Hematopoietic multipotent progenitor cell treated with erythropoietin and hydrocortisone succinate and interleukin-3 and kit ligand, for 8 days (in vitro differentiated cells): Measurements from ENCODE around the gene PARP6.

ENCODE experiments used
- DNase-seq: peaks from one replicate; pipeline ENCODE4 v3.0.0-alpha.2; 2015

Gene PARP6

DNA sequence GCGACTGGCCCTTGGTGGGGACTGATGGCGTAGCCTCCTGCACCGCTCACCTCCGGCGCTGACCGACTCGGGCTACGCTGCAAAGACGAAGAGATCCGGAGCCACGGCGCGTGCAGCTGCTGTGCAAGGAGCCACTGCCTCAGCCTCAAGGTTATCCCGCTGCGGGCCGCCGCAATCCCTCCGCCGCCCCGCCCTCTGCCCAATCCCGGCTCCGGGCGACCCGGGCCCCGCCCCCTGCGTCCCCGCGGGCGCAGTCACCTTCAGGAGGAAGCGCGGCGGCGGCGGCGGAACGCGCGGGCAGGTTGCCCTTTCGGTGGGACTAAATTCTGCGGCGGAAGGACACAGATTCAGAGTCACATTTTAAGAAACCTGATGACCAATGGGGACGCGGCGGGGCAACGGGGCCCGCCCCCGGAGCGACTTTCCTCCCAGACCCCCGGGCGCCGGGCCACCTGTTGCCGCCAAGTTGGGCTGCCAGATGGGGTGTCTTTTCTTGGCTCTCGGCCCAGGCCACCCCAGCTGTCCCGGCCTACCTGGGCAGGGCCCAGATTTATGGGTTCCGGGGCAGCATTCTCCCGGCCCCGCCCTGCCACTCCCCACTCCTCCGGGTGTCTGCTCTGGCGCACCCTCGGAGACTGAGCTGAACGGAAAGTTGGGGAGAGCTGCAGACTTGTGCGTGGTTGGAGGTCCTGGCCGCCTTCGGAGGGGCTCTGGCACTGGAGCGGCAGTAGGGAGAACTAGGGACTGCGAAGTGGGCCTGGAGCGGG, 41.1 kb downstream of the PARP6 start, which contains the start of gene PKM:
PKM (minus strand) TSS at position 125 of the 767 bp plus-strand sequence. CDS start 12,093 bp downstream, outside the sequence.
- DNase-seq: peak; percentile 74

DNA sequence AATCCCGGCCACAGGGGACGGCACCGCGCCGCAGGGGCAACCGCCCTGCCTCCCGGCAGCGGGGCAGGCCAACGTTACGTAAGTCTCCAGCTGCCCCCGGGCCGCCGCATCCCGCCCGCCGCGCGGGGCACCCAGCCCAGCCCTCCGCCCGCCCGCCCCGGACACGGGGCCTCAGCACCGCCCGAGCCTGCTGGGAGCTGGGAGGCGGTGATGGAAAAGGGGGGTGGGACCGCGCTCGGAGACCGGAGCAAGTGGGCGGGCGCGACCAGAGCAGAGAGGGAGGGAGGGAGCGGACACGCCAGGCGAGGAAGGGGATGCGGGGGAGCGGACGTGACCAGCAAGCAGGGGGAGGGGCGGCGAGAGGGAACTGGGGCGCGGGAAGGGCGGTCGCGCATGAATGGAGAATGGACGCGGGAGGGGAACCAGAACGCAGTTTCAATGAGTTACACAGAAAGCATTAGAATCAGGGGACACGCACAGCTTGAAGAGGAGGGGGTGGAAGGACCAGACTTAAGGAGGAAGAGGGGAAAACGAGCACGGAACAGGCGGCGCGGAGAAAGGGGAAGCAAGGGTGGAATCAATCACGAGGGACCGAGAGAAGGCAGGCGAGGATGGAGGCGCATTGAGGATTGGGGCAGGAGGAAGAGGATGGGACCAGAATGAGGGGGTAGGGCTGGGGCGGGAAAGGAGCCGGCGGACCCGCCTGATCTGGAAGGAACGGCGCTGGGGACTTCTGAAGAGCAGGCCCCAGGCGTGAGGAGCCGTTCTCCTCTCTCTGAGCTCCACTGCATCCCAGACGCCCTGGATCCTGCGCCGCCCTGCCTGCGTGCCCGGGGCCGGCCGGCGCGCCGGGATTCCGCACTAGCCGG, 41.9 kb downstream of the PARP6 start:
- DNase-seq: peak; percentile 24

DNA sequence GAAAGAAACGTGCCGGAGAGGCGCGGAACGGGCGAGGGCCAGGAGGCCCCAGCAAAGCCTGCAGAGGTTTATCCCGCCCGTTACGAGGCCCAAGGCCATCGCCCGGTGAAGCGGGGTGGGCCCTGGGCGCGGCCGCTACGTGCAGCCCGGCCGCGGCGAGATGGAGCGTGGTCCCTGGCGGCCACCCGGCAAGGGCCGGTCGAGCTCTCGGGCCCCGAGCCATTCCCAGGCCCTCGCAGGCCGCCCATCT, 42.5 kb downstream of the PARP6 start:
- DNase-seq: no peak

DNA sequence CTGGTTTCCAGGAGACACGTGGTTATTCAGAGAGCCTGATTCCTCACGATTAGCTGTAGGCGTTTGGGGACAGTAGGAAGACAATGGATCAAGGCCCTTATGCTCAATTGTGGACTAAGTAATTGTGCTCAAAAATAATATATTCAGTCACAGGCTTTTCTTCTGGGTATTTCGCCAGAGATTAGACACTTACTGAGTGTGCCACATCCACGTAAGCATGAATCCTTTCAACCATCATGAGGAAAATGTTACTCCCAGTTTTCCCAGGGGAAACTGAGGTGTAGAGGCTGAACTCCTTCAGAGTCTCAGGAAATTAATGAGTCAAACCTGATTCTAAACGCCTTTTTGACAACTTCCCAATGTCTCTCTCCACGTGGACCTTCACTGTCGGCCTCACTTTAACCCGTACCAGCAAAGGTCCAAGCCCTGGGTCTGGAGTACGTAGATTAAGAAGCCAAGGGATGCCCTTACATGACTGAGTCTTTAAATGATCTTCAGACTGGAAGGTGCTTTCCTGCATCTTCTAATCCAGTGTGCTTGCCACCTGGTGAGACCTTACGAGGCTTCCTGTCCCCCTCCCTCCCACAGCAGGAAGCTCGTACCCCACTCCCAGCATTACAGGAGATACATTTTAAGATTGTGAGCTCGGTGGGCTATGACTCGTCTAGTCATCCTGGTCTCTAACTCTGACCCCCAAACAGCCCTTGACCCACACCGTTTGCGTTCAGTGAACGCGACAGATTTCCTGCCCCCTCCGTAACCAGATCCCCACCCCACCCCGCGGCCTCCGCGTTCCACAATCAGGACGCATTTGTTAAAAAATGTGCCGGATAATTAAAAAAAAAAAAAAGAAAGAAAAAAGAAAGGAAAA, 43.0 kb downstream of the PARP6 start:
- no peak for DNase-seq

DNA sequence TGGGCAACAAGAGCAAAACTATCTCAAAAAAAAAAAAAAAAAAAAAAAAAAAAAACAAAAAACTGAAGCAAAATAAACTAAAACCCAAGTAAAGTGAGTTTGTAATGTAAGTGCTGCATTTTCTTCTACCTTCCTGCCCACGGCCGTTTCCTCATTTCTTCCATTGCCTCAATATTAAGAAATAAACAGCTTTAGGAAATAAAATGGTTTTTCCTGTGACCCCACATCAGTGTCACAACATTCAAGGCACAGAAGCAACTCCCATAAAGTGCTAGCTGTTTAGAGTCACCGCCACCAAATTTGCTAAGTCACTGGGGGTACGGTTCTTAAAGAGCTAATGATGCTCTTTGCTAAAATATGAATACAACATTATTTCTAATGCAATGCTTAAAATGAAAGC, 44.6 kb downstream of the PARP6 start:
- peak; percentile 35 for DNase-seq

DNA sequence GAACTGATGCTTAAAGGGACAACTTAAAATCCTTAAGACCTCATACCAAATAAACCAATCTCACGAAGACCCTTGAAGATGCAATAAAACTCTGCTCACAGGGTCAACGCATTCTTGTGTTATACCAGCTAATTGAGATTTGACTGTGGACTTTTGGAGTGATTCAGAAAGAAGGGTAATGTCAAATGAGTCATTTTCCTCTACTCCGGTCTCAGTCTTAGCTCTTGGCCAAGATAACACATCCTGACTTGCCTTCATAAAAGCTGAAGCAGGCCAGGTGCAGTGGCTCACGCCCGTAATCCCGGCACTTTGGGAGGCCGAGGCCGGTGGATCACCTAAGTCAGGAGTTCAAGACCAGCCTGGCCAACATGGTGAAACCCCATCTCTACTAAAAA, 45.2 kb downstream of the PARP6 start:
- no peak for DNase-seq

DNA sequence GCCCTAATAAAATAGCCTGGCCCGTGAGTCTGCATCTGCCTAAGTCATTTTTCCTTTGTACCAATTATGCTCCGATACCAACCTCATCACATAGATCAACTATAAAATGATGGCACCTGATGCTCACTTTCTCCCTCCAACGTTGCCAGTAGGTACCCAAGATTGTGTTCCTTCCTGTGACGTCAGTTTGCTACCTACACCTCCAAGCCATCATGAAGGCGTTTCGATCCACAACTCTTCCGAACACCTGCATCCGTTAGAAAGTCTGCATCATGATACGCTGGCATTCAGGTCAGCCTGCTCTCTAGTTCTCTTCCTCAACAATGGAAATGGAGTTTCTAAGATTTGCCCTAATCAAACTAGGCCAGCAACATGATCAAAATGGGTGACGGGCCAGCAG, 49.1 kb downstream of the PARP6 start:
- DNase-seq: no peak

DNA sequence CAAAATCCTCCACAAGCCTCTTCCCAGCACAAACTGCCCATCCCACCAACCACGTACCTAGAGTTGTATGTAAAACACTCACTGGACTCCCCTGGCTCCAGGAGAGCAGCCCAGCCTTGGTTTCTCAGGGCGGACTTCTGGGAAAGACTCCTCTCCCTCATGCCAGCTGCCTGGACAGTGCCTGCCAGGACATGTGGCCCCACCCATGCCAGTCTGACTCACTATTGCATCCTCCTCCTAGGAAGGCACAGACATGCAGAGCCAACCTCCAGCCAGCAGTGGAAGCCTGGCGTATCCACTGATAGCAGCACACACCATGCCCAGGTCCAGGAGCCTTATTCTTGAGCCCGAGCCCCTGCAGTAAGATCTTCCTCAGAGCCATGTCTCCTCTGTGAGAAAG, 50.0 kb downstream of the PARP6 start:
- DNase-seq: no peak

DNA sequence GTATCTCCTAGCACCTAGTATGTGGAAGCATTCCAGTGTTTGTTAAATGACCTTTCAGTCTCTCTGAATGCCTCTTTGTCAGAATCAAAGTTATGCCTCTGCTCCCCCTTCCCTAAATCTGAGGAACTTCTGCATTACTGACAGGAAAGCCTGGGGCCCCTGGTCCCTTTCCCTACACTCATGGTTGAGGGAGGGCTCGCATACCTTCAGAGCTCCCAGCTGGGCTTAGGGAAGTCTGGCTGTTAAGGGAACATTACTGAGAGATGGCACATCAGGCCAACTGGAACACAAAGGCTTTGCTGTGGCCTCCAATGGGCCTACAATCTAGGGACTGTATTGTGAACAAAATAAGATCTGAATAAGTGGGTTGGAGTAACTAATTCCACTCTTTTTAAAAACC, 51.7 kb downstream of the PARP6 start:
- DNase-seq: no peak

DNA sequence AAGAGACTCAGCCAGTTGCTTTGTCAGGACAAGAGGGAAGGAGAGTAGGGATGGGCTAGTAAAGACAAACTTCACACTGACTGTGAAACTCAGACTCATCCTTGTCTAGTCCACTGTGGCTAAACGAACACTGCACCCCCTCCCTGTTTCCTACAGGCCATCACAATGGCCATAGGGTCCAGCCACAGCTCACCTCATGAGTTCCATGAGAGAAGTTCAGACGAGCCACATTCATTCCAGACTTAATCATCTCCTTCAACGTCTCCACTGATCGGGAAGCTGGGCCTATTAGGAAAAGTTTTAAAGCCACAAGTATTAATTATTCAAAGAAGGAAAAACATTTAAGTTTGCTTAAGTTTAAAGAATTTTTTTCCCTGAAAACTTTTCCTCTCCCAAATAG, 55.1 kb downstream of the PARP6 start:
- DNase-seq: no peak

DNA sequence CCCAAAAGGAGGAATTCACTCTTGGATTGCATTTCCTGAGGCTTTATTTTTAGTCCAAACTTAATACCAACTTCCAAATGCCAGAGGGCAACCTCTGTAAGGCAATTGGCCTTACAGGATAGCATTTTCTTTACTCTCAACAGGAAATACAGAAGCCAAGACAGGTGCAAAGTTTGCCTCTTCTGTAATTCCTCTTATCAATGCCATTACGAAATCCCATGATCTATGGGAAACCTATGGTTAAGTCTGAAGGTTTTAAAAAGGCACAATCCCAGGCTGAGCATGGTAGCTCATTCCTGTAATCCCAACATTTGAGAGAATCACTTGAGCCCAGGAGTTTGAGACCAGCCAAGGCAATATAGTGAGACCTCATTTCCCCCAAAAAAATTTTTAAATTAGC, 56.3 kb downstream of the PARP6 start:
- no peak for DNase-seq

DNA sequence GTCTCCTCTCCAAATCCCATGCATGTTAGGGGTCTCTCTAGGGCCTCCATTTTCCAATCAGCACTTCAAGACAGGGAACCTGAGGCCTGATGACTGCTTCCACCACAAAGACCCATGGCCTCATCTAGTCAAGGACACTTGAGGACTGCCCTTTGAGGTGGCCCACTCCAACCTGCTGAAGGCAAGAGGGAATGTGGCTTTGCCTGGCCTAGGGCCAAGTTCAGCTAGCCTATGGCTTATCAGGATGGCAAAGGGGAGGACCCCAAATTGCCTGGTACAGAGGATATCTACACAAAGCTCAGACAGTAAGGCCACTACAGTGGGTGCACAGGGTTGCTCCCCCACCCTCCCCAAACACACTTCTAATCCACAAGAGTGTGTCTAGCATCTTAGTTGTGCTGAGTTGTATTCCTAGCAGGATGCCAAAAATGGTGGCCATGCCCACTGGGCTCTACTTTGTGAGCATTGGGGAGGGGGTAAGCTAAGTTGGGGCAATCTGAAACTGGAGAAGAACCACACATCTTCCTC, 64.7 kb downstream of the PARP6 start:
- DNase-seq: peak; percentile 38

DNA sequence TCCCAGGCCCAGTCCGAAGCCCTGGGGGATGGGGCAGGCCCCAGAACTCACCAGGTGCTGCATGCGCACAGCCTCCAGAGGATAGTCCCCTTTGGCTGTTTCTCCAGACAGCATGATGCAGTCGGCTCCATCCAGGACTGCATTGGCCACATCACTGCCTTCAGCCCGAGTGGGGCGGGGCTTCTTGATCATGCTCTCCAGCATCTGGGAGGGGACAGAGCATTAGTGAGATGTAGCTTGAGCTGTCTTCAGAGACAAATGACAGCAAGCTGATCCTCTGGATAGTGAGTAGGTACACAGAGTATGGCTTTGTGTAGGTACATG, 65.7 kb downstream of the PARP6 start:
- no peak for DNase-seq

DNA sequence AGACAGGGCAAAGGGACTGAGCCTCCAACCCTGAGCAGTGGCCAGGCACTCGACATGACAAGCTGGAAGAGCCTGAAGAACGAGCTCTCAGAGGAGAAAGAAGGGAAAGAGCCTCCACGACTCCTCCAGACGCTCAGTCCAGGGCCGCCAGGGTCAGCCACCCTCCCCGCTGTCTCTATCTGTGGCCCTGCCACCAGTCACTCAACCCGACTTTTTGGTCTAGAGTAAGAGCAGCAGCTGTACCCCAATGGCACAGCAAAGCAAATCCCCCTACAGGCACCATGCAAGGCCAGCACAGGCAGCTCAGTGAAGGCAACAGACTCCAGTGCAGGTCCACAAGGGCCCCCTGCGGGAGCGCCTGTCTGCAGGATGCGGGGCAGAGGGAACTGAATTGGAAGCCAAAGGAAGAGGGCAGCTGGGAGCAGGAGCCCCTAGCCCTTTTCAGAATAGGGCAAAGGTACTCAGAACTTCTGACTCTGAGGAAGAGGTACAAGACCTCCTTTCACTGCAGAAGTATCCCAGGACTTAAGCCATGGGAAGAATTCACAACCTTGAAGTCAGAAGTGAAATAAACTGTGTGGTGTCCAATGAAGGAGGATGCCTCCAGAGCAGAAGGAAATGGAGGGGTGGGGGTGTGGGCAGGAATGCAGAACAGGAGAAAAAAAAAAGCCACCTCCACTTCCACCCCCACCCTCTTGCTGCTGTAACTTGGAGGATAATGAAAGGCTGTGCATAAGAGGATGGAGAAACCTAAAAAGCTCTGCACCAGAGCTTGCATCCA, 66.3 kb downstream of the PARP6 start:
- no peak for DNase-seq

DNA sequence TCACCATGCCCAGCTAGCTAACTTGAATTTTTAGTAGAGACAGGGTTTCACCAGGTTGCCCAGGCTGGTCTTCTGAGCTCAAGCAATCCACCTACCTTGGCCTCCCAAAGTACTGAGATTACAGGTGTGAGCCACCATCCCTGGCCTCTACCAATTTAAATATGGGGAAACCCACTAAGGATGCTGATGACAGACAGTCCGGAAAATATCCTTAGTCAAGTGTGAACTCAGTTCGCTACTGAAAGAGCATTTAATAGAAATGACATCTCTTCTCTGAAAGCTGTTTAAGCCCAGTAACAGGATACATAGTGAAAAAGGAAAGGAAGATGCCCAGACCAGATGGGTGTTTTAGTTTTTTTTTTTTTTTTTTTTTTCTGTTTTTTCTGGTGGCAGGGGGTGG, 67.1 kb downstream of the PARP6 start:
- DNase-seq: no peak

DNA sequence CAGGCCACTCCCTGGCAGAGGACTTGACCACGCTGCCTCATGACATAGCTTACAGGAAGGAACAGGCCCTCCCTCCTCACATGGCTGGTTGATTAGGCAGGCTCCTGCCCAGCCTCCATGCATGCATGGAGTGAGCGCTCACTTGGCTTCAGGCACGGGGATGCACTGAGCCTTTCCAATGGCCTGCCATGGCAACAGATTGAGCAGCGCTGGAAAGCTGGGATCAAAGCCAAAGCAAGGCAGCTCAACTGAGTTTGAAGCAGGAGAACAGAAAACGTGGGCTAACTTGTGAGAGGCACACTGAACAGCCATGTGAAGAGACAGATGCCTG, 68.9 kb downstream of the PARP6 start:
- DNase-seq: no peak

DNA sequence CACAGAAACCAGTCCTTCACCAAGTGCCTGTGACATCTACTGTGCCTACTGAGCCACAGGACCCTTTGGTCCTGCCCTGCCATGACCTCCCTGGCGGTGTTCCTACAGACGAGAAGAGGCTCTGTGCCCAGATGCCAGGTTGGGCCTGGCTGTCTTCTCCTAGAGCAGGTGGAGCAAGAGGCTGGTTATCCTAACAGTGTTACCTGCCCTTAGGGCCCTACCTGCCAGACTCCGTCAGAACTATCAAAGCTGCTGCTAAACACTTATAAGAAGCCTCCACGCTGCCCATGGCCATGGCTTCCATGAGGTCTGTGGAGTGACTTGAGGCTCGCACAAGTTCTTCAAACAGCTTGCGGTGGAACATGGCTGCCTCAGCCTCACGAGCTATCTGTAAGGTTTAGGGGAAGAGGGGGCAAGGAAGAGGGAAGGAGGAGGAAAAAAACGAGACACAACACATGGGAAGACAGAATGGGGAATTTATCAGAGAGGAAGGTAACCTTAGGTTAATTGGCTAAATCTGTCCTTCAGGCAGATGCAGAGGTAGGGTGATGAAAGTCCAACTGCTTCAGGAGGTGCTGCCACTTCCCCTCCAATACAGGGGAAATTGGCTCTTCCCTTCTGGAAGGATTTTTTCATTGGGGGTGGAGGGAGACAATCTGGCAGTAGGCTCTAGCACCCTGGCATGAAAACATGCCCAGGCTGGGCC, 69.4 kb downstream of the PARP6 start:
- no peak for DNase-seq

DNA sequence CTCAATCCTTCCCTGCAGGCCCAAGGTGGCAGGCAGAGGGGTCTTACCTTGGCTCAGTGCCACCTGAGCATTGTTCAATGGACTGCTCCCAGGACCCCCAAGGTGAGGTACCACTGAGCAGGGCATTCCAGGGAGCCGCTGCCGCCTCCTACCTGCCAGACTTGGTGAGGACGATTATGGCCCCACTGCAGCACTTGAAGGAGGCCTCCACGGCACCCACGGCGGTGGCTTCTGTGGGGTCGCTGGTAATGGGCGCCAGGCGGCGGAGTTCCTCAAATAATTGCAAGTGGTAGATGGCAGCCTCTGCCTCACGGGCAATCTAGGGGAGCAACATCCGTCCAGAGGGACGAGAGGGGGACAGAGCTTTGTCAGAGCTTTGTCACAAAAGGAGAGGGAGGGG, 70.1 kb downstream of the PARP6 start:
- DNase-seq: no peak

DNA sequence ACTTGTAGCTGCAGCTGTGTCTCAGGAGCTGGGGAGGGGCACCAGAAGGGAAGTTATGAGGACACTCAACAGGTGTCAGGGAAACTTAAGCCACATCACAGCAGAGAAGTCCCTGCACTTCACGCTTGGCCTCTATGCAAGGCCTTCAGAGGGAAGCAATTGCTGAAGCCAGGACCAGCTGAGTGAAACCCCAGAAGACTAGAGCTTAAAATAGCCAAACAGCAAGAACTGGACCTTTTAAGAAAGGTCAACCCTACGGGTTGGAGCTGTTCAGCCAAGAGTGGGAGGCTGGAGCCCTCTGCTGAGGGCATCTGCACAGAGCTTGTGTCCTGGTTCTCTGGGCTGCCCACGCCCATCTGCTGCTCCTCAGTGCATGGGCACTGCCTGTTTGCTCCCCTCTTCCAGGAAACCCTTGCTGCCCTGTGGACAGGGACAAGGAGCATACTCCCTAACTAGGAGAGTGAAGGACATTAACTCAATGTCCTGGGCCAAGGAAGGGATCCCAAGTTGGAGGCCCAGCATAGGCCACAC, 70.9 kb downstream of the PARP6 start:
- DNase-seq: no peak

DNA sequence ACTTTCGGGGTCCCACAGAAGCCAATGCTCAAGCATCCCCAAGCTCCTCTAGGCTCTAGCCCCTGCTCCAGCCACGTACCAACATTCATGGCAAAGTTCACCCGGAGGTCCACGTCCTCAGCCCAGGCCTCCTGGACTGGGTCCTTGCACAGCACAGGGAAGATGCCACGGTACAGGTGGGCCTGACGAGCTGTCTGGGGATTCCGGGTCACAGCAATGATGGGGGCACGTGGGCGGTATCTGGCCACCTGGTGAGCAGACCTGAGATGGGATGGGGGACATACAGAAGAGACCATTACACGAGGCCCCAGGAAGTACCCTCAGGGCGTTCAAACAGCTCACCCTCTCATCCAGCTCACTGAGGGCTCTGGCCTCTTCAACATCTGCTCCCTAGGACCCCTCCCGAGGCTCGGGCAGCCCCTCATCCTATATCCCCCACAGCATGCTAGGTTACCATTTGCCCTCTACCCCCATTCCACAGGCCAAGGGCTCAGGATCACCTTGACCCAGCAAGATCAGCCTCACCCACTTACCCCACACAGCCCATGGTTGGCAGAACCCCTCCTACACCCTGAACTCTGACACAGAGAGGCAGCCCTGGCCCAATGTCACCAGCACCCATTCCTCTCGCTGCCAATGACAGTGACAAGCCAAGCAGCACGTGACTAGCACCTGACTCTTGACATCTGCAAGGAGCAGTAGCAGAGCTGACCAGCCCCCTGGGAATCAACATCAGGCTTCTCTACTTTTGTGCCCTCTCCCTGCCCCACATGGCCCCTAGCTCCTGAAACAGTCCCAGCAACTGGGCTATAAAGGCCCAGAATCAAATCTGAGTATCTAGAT, 71.7 kb downstream of the PARP6 start:
- no peak for DNase-seq

DNA sequence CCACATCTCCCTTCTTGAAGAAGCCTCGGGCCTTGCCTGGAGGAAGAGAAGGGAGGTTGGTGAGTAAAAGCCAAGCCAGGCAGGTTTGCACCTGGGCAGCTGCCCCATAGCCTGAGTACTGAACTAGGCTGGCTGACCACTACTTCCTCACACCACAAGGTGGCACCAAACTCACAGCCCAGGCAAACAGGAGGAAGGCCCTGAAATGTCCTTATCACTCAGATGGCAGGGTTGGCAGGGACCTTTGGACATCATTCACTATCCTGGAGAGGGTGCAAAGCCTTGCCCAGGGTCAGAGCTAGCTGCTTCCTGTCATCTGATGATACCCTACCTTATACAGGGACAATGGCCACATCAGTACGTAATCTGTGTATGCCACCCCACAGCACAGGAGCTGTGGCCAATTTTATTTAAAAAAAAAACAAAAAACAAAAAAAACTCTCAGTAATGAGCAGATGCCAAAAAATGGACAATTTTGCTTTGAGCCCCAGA, 72.6 kb downstream of the PARP6 start:
- DNase-seq: peak; percentile 84
